SK-N-SH treated with all-trans-retinoic acid at 6 μM for 48 hours (cell line): ENCODE measurements around the gene LYPD3.
A peak's percentile ranks its signal among the peaks of the same experiment; 100 is the strongest.

Source experiments
- ATAC-seq: fragments of 200-7000 bp; cut with Tn5 transposase; 3 replicates; pipeline ENCODE4 v1.9.1; 2020; ENCODE audit warnings: mild to moderate bottlenecking, moderate library complexity
- ARNTL ChIP-seq: fragments of 450-650 bp; formaldehyde crosslinking; IDR thresholded peaks from 2 replicates; pipeline ENCODE4 v1.5.0; 2020; ENCODE audit warnings: low read depth, mild to moderate bottlenecking, moderate library complexity, borderline replicate concordance
- BACH2 ChIP-seq: fragments of 250-450 bp; sonication (Bioruptor Pico); IDR thresholded peaks from 2 replicates; pipeline ENCODE4 v1.9.0; 2021; ENCODE audit warnings: mild to moderate bottlenecking, borderline replicate concordance
- CSDC2 ChIP-seq: fragments of 250-450 bp; sonication (Bioruptor Pico); IDR thresholded peaks from 2 replicates; pipeline ENCODE4 v1.5.0; 2020; ENCODE audit warnings: mild to moderate bottlenecking, moderate library complexity
- ESRRG ChIP-seq: fragments of 250-450 bp; sonication (Bioruptor Pico); IDR thresholded peaks from 2 replicates; pipeline ENCODE4 v1.6.1; 2021; ENCODE audit warnings: mild to moderate bottlenecking
- GLIS3 ChIP-seq: fragments of 250-450 bp; sonication (Bioruptor Pico); IDR thresholded peaks from 2 replicates; pipeline ENCODE4 v1.5.0; 2020; ENCODE audit warnings: mild to moderate bottlenecking, moderate library complexity
- ISL1 ChIP-seq: fragments of 250-450 bp; sonication (Bioruptor Pico); IDR thresholded peaks from 2 replicates; pipeline ENCODE4 v2.1.2; 2022; ENCODE audit warnings: mild to moderate bottlenecking, moderate library complexity
- OSR1 ChIP-seq: fragments of 250-450 bp; sonication (Bioruptor Pico); IDR thresholded peaks from 2 replicates; pipeline ENCODE4 v1.8.0; 2022; ENCODE audit warnings: moderate library complexity, mild to moderate bottlenecking, inconsistent platforms
- PATZ1 ChIP-seq: fragments of 250-450 bp; sonication (Bioruptor Pico); IDR thresholded peaks from 2 replicates; pipeline ENCODE4 v1.8.0; 2020; ENCODE audit warnings: mild to moderate bottlenecking, moderate library complexity, borderline replicate concordance
- PPARA ChIP-seq: fragments of 250-450 bp; sonication (Bioruptor Pico); IDR thresholded peaks from 2 replicates; pipeline ENCODE4 v1.5.0; 2020; ENCODE audit warnings: mild to moderate bottlenecking, borderline replicate concordance
- RARB ChIP-seq: fragments of 250-450 bp; sonication (Bioruptor Pico); IDR thresholded peaks from 2 replicates; pipeline ENCODE4 v1.8.0; 2021; ENCODE audit warnings: mild to moderate bottlenecking, moderate library complexity
- SNAI2 ChIP-seq: fragments of 250-450 bp; sonication (Bioruptor Pico); IDR thresholded peaks from 2 replicates; pipeline ENCODE4 v1.5.0; 2020; ENCODE audit warnings: mild to moderate bottlenecking, moderate library complexity
- TOX ChIP-seq: fragments of 250-450 bp; sonication (Bioruptor Pico); IDR thresholded peaks from 2 replicates; pipeline ENCODE4 v1.8.0; 2021; ENCODE audit warnings: mild to moderate bottlenecking, moderate library complexity, borderline replicate concordance
- TSHZ2 ChIP-seq: fragments of 250-450 bp; sonication (Bioruptor Pico); IDR thresholded peaks from 2 replicates; pipeline ENCODE4 v1.5.0; 2020; ENCODE audit warnings: mild to moderate bottlenecking, moderate library complexity
- ZC3H10 ChIP-seq: fragments of 250-450 bp; sonication (Bioruptor Pico); IDR thresholded peaks from 2 replicates; pipeline ENCODE4 v1.5.1; 2021; ENCODE audit warnings: mild to moderate bottlenecking, moderate library complexity
- ZFP30 ChIP-seq: fragments of 450-650 bp; formaldehyde crosslinking; IDR thresholded peaks from 2 replicates; pipeline ENCODE4 v1.5.0; 2022; ENCODE audit warnings: mild to moderate bottlenecking, moderate library complexity
- ZNF565 ChIP-seq: fragments of 450-650 bp; formaldehyde crosslinking; conservative IDR thresholded peaks from 2 replicates; pipeline ENCODE4 v1.5.0; 2020; ENCODE audit warnings: low read depth, mild to moderate bottlenecking, moderate library complexity
- ZNF70 ChIP-seq: fragments of 450-650 bp; formaldehyde crosslinking; IDR thresholded peaks from 2 replicates; pipeline ENCODE4 v1.5.0; 2020; ENCODE audit warnings: mild to moderate bottlenecking, moderate library complexity
- ZNF8 ChIP-seq: fragments of 450-650 bp; formaldehyde crosslinking; IDR thresholded peaks from 2 replicates; pipeline ENCODE4 v1.5.0; 2020; ENCODE audit warnings: mild to moderate bottlenecking, moderate library complexity
- TF ChIP-seq, protein P1 (sequence below): fragments of 250-450 bp; sonication (Bioruptor Pico); IDR thresholded peaks from 2 replicates; pipeline ENCODE4 v1.8.0; 2021; ENCODE audit warnings: low read depth, mild to moderate bottlenecking, moderate library complexity, borderline replicate concordance
- TF ChIP-seq, protein P2 (sequence below): fragments of 250-450 bp; sonication (Bioruptor Pico); IDR thresholded peaks from 2 replicates; pipeline ENCODE4 v1.5.1; 2020; ENCODE audit warnings: low read depth, mild to moderate bottlenecking, moderate library complexity

The LYPD3 gene

DNA sequence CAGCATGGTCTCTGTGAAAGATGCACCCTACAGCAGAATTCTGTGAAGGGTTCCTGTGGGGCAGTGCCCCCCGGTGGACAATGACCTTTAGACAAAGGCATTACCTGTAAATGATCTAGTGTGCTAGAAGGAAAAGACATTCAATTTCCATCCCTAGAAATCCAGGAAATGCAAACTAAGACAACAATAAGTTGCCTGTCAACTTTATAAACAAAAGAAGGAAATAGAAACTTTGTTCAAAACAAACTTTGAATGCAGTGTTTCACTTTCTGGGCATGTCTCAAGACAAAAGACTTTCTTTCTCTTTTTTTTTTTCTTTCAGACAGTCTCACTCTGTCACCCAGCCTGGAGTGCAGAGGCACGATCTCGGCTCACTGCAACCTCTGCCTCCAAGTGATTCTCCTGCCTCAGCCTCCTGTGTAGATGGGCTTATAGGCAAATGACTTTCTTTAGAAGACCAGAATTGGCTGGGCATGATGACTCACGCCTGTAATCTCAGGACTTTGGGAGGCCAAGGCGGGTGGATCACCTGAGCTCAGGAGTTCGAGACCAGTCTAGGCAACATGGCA is 35.2 kb downstream of the LYPD3 start:
- no peak for TF ChIP-seq SNAI2
- no peak for TF ChIP-seq ISL1 (CRISPR knock-in tag)
- no peak for TF ChIP-seq BACH2 (CRISPR knock-in tag)
- no peak for TF ChIP-seq ZFP30 (CRISPR knock-in tag)
- no peak for TF ChIP-seq ARNTL
- no peak for TF ChIP-seq PATZ1 (CRISPR knock-in tag)
- TF ChIP-seq, protein P1, sequence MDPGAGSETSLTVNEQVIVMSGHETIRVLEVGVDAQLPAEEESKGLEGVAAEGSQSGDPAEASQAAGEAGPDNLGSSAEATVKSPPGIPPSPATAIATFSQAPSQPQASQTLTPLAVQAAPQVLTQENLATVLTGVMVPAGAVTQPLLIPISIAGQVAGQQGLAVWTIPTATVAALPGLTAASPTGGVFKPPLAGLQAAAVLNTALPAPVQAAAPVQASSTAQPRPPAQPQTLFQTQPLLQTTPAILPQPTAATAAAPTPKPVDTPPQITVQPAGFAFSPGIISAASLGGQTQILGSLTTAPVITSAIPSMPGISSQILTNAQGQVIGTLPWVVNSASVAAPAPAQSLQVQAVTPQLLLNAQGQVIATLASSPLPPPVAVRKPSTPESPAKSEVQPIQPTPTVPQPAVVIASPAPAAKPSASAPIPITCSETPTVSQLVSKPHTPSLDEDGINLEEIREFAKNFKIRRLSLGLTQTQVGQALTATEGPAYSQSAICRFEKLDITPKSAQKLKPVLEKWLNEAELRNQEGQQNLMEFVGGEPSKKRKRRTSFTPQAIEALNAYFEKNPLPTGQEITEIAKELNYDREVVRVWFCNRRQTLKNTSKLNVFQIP (CRISPR knock-in tag) = no peak
- no peak for TF ChIP-seq PPARA (CRISPR knock-in tag)
- no peak for TF ChIP-seq ZNF8 (CRISPR knock-in tag)
- TF ChIP-seq ZNF565 (CRISPR knock-in tag) = no peak
- TF ChIP-seq GLIS3 (CRISPR knock-in tag) = no peak
- no peak for TF ChIP-seq CSDC2 (CRISPR knock-in tag)
- no peak for TF ChIP-seq ZC3H10 (CRISPR knock-in tag)
- TF ChIP-seq ZNF70 (CRISPR knock-in tag) = no peak
- TF ChIP-seq ESRRG (CRISPR knock-in tag) = no peak
- ATAC-seq = no peak

- no peak for ATAC-seq
- TF ChIP-seq CSDC2 (CRISPR knock-in tag) = no peak
- TF ChIP-seq ISL1 (CRISPR knock-in tag) = no peak
- no peak for TF ChIP-seq TOX
- TF ChIP-seq TSHZ2 (CRISPR knock-in tag) = no peak
- no peak for TF ChIP-seq BACH2 (CRISPR knock-in tag)
These were observed 36.0 kb downstream of the LYPD3 start for GRCh38 chr19:43429395-43429794.

- peak; percentile 84 for ATAC-seq
- TF ChIP-seq SNAI2 (no peak), GLIS3 (CRISPR knock-in tag) (no peak), ARNTL (no peak), RARB (CRISPR knock-in tag) (no peak)
These were observed 39.6 kb downstream of the LYPD3 start for GRCh38 chr19:43425567-43426392.

GRCh38 chr19:43423779-43424178 is 41.6 kb downstream of the LYPD3 start:
- ATAC-seq = no peak
- TF ChIP-seq SNAI2 = no peak

DNA sequence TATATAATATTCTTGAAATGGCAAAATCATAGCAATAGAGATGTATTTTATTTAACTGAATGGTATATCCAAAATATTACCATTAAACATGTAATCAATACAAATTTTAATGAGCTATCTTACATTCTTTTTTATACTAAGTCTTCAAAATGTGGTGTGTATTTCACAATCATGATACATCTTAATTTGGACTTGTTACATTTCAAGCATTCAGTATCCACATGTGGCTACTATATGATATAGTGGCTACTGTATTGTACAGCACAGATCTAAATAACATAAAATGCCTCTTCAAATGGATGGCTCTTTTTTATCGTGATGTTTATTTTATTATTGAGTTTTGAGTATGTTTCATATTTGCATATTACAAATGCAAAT is 42.7 kb downstream of the LYPD3 start:
- no peak for ATAC-seq
- TF ChIP-seq ZNF70 (CRISPR knock-in tag) (no peak), ZNF565 (CRISPR knock-in tag) (no peak), ARNTL (no peak), OSR1 (CRISPR knock-in tag) (no peak), ESRRG (CRISPR knock-in tag) (no peak), BACH2 (CRISPR knock-in tag) (no peak)
- TF ChIP-seq, protein P2, sequence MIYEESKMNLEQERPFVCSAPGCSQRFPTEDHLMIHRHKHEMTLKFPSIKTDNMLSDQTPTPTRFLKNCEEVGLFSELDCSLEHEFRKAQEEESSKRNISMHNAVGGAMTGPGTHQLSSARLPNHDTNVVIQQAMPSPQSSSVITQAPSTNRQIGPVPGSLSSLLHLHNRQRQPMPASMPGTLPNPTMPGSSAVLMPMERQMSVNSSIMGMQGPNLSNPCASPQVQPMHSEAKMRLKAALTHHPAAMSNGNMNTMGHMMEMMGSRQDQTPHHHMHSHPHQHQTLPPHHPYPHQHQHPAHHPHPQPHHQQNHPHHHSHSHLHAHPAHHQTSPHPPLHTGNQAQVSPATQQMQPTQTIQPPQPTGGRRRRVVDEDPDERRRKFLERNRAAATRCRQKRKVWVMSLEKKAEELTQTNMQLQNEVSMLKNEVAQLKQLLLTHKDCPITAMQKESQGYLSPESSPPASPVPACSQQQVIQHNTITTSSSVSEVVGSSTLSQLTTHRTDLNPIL (CRISPR knock-in tag) = no peak
